Measurements from ENCODE around the gene ARID4A.

Gene ARID4A

DNA sequence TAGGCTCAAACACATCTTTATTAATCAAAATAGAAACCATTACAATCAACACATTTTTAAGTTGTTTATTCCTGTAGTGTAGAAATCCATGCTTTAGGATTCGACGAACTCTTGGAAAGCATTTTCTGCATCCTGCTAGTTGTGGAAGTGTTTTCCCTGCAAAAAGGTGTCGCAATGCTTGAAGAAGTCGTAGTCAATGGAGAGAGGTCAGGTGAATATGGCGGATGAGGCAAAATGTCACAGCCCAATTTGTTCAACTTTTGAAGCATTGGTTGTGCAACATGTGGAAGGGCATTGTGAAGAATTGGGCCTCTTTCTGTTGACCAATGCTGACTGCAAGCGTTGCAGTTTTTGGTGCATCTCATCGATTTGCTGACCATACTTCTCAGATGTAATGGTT lies 4.2 kb upstream of the ARID4A start:
- DNase-seq = no peak
- Histone ChIP-seq H3K4me1 (ENCODE audit: control insufficient read depth, insufficient read depth, low read depth, low read length) (no peaks in the 10 kb centered on the region), H3K9ac (ENCODE audit: low read length) (no peak overlapping the region), H3K9me3 (ENCODE audit: control insufficient read depth, low read length) (no peaks in the 10 kb centered on the region), H2AK5ac (ENCODE audit: low read length, severe bottlenecking) (no peak overlapping the region), H3K79me1 (replicated peaks; ENCODE audit: low read length, poor library complexity, severe bottlenecking) (peaks cover 2% of the 10 kb centered on the region), H3K14ac (ENCODE audit: low read length in 2 of 2) (no peak overlapping the region), H3K27me3 (ENCODE audit: control insufficient read depth in 1 of 2, insufficient read depth in 1 of 2, low read length in 2 of 2) (no peaks in the 10 kb centered on the region), H4K8ac (ENCODE audit: low read length) (no peak overlapping the region), H2BK120ac (ENCODE audit: low read depth, low read length) (no peak overlapping the region), H3K4me2 (ENCODE audit: low read length, poor library complexity, severe bottlenecking) (no peak overlapping the region), H2BK15ac (ENCODE audit: low read depth, poor library complexity, severe bottlenecking) (no peak overlapping the region), H2BK5ac (ENCODE audit: low read depth, low read length, poor library complexity, severe bottlenecking) (no peak overlapping the region), H3K4ac (ENCODE audit: low read depth in 1 of 2, low read length in 2 of 2) (no peak overlapping the region), H4K91ac (ENCODE audit: low read length) (no peak overlapping the region), H3K4me3 (ENCODE audit: insufficient read depth in 1 of 2, low read depth in 1 of 2, low read length in 2 of 2) (no peak overlapping the region), H2BK12ac (ENCODE audit: low read length in 2 of 2) (no peak overlapping the region), H3K18ac (ENCODE audit: low read depth in 1 of 2, low read length in 2 of 2) (no peak overlapping the region), H2AFZ (ENCODE audit: low read depth, low read length) (no peak overlapping the region), H3K23ac (ENCODE audit: low read length in 2 of 2) (no peak overlapping the region), H3K27ac (ENCODE audit: low read length, poor library complexity, severe bottlenecking) (no peak overlapping the region), H3K36me3 (ENCODE audit: control insufficient read depth in 1 of 2, insufficient read depth in 2 of 2, low read depth in 1 of 2, low read length in 2 of 2) (peaks cover 22 to 60% of the 10 kb centered on the region in 2 experiments)
- 99% methylated on average over 7 of the region's 7 CpGs for WGBS

GRCh38 chr14:58296726-58297125 lies 1.6 kb upstream of the ARID4A start:
- Histone ChIP-seq H3K23ac (ENCODE audit: low read length in 2 of 2) (no peak overlapping the region), H3K4me1 (ENCODE audit: control insufficient read depth, insufficient read depth, low read depth, low read length) (no peaks in the 10 kb centered on the region), H3K14ac (ENCODE audit: low read length in 2 of 2) (no peak overlapping the region), H3K4ac (ENCODE audit: low read depth in 1 of 2, low read length in 2 of 2) (no peak overlapping the region), H3K79me1 (replicated peaks; ENCODE audit: low read length, poor library complexity, severe bottlenecking) (peaks cover 2% of the 10 kb centered on the region), H2BK120ac (ENCODE audit: low read depth, low read length) (no peak overlapping the region), H2AK5ac (ENCODE audit: low read length, severe bottlenecking) (no peak overlapping the region), H2AFZ (ENCODE audit: low read depth, low read length) (no peak overlapping the region), H2BK15ac (ENCODE audit: low read depth, poor library complexity, severe bottlenecking) (no peak overlapping the region), H4K8ac (ENCODE audit: low read length) (no peak overlapping the region), H3K9ac (ENCODE audit: low read length) (peak overlapping the region; percentile 99), H2BK12ac (ENCODE audit: low read length in 2 of 2) (no peak overlapping the region), H3K27ac (ENCODE audit: low read length, poor library complexity, severe bottlenecking) (no peak overlapping the region), H3K9me3 (ENCODE audit: control insufficient read depth, low read length) (no peaks in the 10 kb centered on the region), H3K4me2 (ENCODE audit: low read length, poor library complexity, severe bottlenecking) (peak overlapping the region; percentile 62), H3K36me3 (ENCODE audit: control insufficient read depth in 1 of 2, insufficient read depth in 2 of 2, low read depth in 1 of 2, low read length in 2 of 2) (peaks cover 14 to 44% of the 10 kb centered on the region in 2 experiments), H3K4me3 (ENCODE audit: insufficient read depth in 1 of 2, low read depth in 1 of 2, low read length in 2 of 2) (peak overlapping the region in 1 of 2 experiments; percentile 96), H4K91ac (ENCODE audit: low read length) (no peak overlapping the region), H2BK5ac (ENCODE audit: low read depth, low read length, poor library complexity, severe bottlenecking) (no peak overlapping the region), H3K18ac (ENCODE audit: low read depth in 1 of 2, low read length in 2 of 2) (no peak overlapping the region), H3K27me3 (ENCODE audit: control insufficient read depth in 1 of 2, insufficient read depth in 1 of 2, low read length in 2 of 2) (no peaks in the 10 kb centered on the region)
- 29% methylated on average over 1 of the region's 3 CpGs for WGBS
- DNase-seq = peak; percentile 19

GRCh38 chr14:58297412-58297761 lies 968 bp upstream of the ARID4A start:
- peak overlapping the region; percentile 99 for H3K9ac ChIP-seq (ENCODE audit: low read length)
- no peak overlapping the region for H4K8ac ChIP-seq (ENCODE audit: low read length)
- peak overlapping the region; percentile 62 for H3K4me2 ChIP-seq (ENCODE audit: low read length, poor library complexity, severe bottlenecking)
- H3K4ac ChIP-seq (ENCODE audit: low read depth in 1 of 2, low read length in 2 of 2) = no peak overlapping the region
- H2AK5ac ChIP-seq (ENCODE audit: low read length, severe bottlenecking) = no peak overlapping the region
- no peak overlapping the region for H4K91ac ChIP-seq (ENCODE audit: low read length)
- peak overlapping the region; percentile 98 for H3K27ac ChIP-seq (ENCODE audit: low read length, poor library complexity, severe bottlenecking)
- H3K4me3 ChIP-seq (ENCODE audit: insufficient read depth in 1 of 2, low read depth in 1 of 2, low read length in 2 of 2) = peak overlapping the region; percentile 71 to 96
- H2AFZ ChIP-seq (ENCODE audit: low read depth, low read length) = no peak overlapping the region
- H3K4me1 ChIP-seq (ENCODE audit: control insufficient read depth, insufficient read depth, low read depth, low read length) = no peaks in the 10 kb centered on the region
- no peak overlapping the region for H3K14ac ChIP-seq (ENCODE audit: low read length in 2 of 2)
- H3K79me1 ChIP-seq (replicated peaks; ENCODE audit: low read length, poor library complexity, severe bottlenecking) = peaks cover 2% of the 10 kb centered on the region
- no peak overlapping the region for H2BK5ac ChIP-seq (ENCODE audit: low read depth, low read length, poor library complexity, severe bottlenecking)
- no peaks in the 10 kb centered on the region for H3K9me3 ChIP-seq (ENCODE audit: control insufficient read depth, low read length)
- no peak overlapping the region for H3K23ac ChIP-seq (ENCODE audit: low read length in 2 of 2)
- DNase-seq = peak; percentile 85
- peak overlapping the region in 1 of 2 experiments; percentile 18 for H3K18ac ChIP-seq (ENCODE audit: low read depth in 1 of 2, low read length in 2 of 2)
- 0% methylated on average over 10 of the region's 10 CpGs for WGBS
- no peak overlapping the region for H2BK12ac ChIP-seq (ENCODE audit: low read length in 2 of 2)
- peaks cover 16 to 39% of the 10 kb centered on the region in 2 experiments for H3K36me3 ChIP-seq (ENCODE audit: control insufficient read depth in 1 of 2, insufficient read depth in 2 of 2, low read depth in 1 of 2, low read length in 2 of 2)
- no peak overlapping the region for H2BK15ac ChIP-seq (ENCODE audit: low read depth, poor library complexity, severe bottlenecking)
- no peaks in the 10 kb centered on the region for H3K27me3 ChIP-seq (ENCODE audit: control insufficient read depth in 1 of 2, insufficient read depth in 1 of 2, low read length in 2 of 2)
- no peak overlapping the region for H2BK120ac ChIP-seq (ENCODE audit: low read depth, low read length)

DNA sequence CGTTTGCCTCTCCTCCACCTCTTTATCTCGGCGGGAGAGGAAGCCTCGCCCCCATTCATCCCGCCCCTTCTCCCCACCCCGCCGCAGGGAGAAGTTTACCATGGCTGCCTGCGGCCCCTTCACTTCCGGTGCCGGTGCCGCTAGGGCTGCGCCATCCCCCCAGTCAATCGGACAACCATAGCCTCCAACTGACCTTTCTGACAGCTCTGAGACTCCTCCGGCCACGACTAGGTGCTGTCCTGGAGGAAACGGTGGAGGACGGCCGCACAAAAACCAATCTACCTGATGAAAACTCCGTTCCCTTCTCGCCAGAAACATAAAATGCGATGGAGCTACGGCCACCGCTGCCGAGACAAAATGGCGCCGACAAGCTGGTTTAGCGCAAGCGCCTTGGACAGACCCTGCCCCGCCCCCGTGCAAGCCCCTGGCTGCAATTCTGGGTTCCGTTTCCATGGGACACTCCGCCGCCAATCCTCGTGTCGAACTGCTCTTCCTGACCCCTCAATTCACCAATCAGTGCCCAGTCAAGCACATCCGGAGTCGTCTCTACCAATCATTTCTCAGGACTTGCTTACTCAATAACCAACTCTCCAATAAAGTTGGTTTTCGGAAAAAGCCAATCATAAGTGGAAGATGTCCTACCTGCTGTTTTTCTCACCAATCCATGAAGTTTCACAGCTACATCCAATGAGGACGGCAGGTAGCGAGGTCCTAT lies 436 bp upstream of the ARID4A start:
- no peak overlapping the region for H3K4me2 ChIP-seq (ENCODE audit: low read length, poor library complexity, severe bottlenecking)

More for the DNA sequence above, 436 bp upstream of the ARID4A start:
- Histone ChIP-seq H3K4me3 (ENCODE audit: insufficient read depth in 1 of 2, low read depth in 1 of 2, low read length in 2 of 2) (peak overlapping the region; percentile 71 to 96), H3K9me3 (ENCODE audit: control insufficient read depth, low read length) (no peaks in the 10 kb centered on the region), H3K14ac (ENCODE audit: low read length in 2 of 2) (peak overlapping the region in 1 of 2 experiments; percentile 96), H3K4me1 (ENCODE audit: control insufficient read depth, insufficient read depth, low read depth, low read length) (no peaks in the 10 kb centered on the region), H2BK12ac (ENCODE audit: low read length in 2 of 2) (no peak overlapping the region), H2BK5ac (ENCODE audit: low read depth, low read length, poor library complexity, severe bottlenecking) (peak overlapping the region; percentile 50), H3K27ac (ENCODE audit: low read length, poor library complexity, severe bottlenecking) (peak overlapping the region; percentile 98), H3K36me3 (ENCODE audit: control insufficient read depth in 1 of 2, insufficient read depth in 2 of 2, low read depth in 1 of 2, low read length in 2 of 2) (peaks cover 19 to 35% of the 10 kb centered on the region in 2 experiments), H4K91ac (ENCODE audit: low read length) (peak overlapping the region; percentile 97), H3K4ac (ENCODE audit: low read depth in 1 of 2, low read length in 2 of 2) (peak overlapping the region; percentile 55 to 81), H3K9ac (ENCODE audit: low read length) (peak overlapping the region; percentile 99), H2BK120ac (ENCODE audit: low read depth, low read length) (no peak overlapping the region), H3K79me1 (replicated peaks; ENCODE audit: low read length, poor library complexity, severe bottlenecking) (peaks cover 2% of the 10 kb centered on the region), H2BK15ac (ENCODE audit: low read depth, poor library complexity, severe bottlenecking) (no peak overlapping the region), H2AK5ac (ENCODE audit: low read length, severe bottlenecking) (no peak overlapping the region), H2AFZ (ENCODE audit: low read depth, low read length) (no peak overlapping the region), H3K27me3 (ENCODE audit: control insufficient read depth in 1 of 2, insufficient read depth in 1 of 2, low read length in 2 of 2) (no peaks in the 10 kb centered on the region), H3K18ac (ENCODE audit: low read depth in 1 of 2, low read length in 2 of 2) (peak overlapping the region; percentile 88 to 94), H4K8ac (ENCODE audit: low read length) (peak overlapping the region; percentile 97), H3K23ac (ENCODE audit: low read length in 2 of 2) (peak overlapping the region in 1 of 2 experiments; percentile 23)
- peak; percentile 100 for DNase-seq
- under 1% methylated on average over 40 of the region's 40 CpGs for WGBS
